Measurements from ENCODE around the gene ROS1.
A peak's percentile ranks its signal among the peaks of the same experiment; 100 is the strongest.

Gene ROS1

GRCh38 chr6:117265410-117266256 lies 160.1 kb downstream of the ROS1 start, which contains the start of gene VGLL2:
Gene VGLL2 (plus strand): TSS chr6:117265558. CDS start chr6:117265764, 206 bp downstream.
- peak; percentile 80 for DNase-seq

- DNase-seq: peak; percentile 72
Observed at GRCh38 chr6:117264692-117265409, 160.9 kb downstream of the ROS1 start.

GRCh38 chr6:117264369-117264691 lies 161.4 kb downstream of the ROS1 start:
- DNase-seq: no peak

GRCh38 chr6:117263353-117263927 lies 162.3 kb downstream of the ROS1 start:
- no peak for DNase-seq

GRCh38 chr6:117262799-117263198 lies 162.9 kb downstream of the ROS1 start:
- DNase-seq: no peak

GRCh38 chr6:117253785-117254184 lies 172.0 kb downstream of the ROS1 start:
- no peak for DNase-seq

- DNase-seq: peak; percentile 67
Observed at GRCh38 chr6:117244979-117245378, 180.8 kb downstream of the ROS1 start.

GRCh38 chr6:117244571-117244970 lies 181.2 kb downstream of the ROS1 start:
- DNase-seq: peak; percentile 21

Data from NCI-H774 (cell line).